HL-60 (cell line): Measurements from ENCODE around the gene SHROOM1.
A peak's percentile ranks its signal among the peaks of the same experiment; 100 is the strongest.

Experiments
- DNase-seq, 2 experiments: peaks; one replicate each; pipeline ENCODE4 v3.0.0-alpha.2; 2010 to 2020; ENCODE audit warnings: low read depth in 1 of 2, low spot score in 1 of 2
- H3K27ac ChIP-seq: fragments of 250-450 bp; sonication (Bioruptor Pico); replicated peaks from 2 replicates; pipeline ENCODE4 v1.5.1; 2020; ENCODE audit warnings: mild to moderate bottlenecking, moderate library complexity
- H3K27me3 ChIP-seq: fragments of 250-450 bp; sonication (Bioruptor Pico); 2 replicates; pipeline ENCODE4 v1.5.1; 2021; ENCODE audit warnings: mild to moderate bottlenecking, moderate library complexity; ENCODE audit not compliant: insufficient read depth, poor library complexity, severe bottlenecking
- H3K4me3 ChIP-seq: replicated peaks from 2 replicates; pipeline ENCODE4 v1.5.1; 2011; ENCODE audit warnings: mild to moderate bottlenecking, control low read depth, low read length; ENCODE audit not compliant: insufficient read depth
- CTCF ChIP-seq: IDR thresholded peaks from one replicate; pipeline ENCODE4 v1.5.1; 2011; ENCODE audit warnings: low read length, control low read depth, inconsistent platforms; ENCODE audit not compliant: insufficient read depth
- GABPA ChIP-seq: IDR thresholded peaks from 2 replicates; pipeline ENCODE4 v1.6.1; 2012; ENCODE audit warnings: low read depth
- POLR2AphosphoS5 ChIP-seq: IDR thresholded peaks from 2 replicates; pipeline ENCODE4 v1.6.1; 2012; ENCODE audit warnings: low read depth
- REST ChIP-seq: IDR thresholded peaks from 2 replicates; pipeline ENCODE4 v1.6.1; 2012; ENCODE audit warnings: low read depth; ENCODE audit not compliant: insufficient replicate concordance
- SPI1 ChIP-seq: IDR thresholded peaks from 2 replicates; pipeline ENCODE4 v1.6.1; 2012; ENCODE audit warnings: low read depth, mild to moderate bottlenecking, borderline replicate concordance

SHROOM1 gene

GRCh38 chr5:132829742-132830435 lies 558 bp downstream of the SHROOM1 start:
- DNase-seq: peak in 1 of 2 experiments; percentile 41
- H3K27me3 ChIP-seq: peaks cover 2% of the 10 kb centered on the region
- peak overlapping the region; percentile 39 for H3K4me3 ChIP-seq

GRCh38 chr5:132828846-132829494 lies 1.5 kb downstream of the SHROOM1 start:
- TF ChIP-seq CTCF (no peak), POLR2AphosphoS5 (no peak), GABPA (no peak), REST (no peak), SPI1 (no peak)
- Histone ChIP-seq H3K27ac (no peak overlapping the region), H3K27me3 (peaks cover 2% of the 10 kb centered on the region), H3K4me3 (no peak overlapping the region)
- DNase-seq: no peak

More at GRCh38 chr5:132829742-132830435, 558 bp downstream of the SHROOM1 start:
- TF ChIP-seq REST (no peak), GABPA (no peak), CTCF (peak; percentile 6)
- H3K27ac ChIP-seq: no peak overlapping the region

- Histone ChIP-seq H3K4me3 (no peak overlapping the region), H3K27ac (no peak overlapping the region), H3K27me3 (peaks cover 2% of the 10 kb centered on the region)
- TF ChIP-seq POLR2AphosphoS5 (no peak), GABPA (no peak), SPI1 (no peak), CTCF (no peak), REST (no peak)
- no peak for DNase-seq
Observed at GRCh38 chr5:132827943-132828673, 2.3 kb downstream of the SHROOM1 start.
